ENCODE data around the gene TUFT1. TPM values are rescaled to one million over a fixed set of nuclear protein-coding genes. Genes with fewer than 3 reads are reported as not detected.

TUFT1 gene
- total RNA-seq, 1 donor from 2014 or later: 3.6 TPM

DNA sequence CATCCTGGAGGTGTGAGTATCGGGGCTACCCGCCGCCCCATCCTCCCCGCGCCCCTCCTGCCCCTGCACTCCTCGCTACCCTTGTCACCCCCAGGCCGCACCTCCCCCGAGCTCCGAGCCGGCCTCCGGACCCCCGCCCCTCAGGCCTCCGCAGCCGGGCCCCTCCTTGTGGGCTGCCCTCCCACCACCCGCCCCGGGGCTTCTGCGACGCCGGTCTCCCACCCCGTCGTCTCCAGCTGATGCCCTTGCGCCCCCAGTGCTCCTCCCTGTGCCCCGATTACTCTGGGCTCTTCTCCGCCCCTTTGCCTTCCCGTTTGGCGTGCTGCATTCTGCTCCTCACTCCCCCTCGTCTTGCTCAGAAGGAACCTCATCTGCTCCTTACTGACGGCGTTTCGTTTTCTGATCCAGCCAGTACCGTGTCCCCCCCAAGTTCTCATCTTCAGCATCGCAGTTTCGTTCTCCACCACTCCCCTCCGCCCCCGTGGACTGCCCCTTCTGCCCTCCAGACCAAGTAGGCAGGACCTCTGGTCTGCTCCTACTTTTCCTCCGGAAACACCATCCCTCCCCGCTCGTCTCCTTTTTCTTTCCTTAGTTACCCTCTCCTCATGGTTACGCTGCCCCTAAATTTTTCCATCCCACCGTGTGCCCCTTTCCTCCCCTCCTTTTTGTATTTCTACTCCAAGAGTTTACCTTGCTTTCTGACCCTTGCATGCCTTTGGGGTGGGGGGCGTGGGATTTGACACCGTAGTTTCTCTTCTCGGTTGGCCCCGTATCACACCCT, 72.6 kb downstream of the TUFT1 start:
- TF ChIP-seq, protein P1, sequence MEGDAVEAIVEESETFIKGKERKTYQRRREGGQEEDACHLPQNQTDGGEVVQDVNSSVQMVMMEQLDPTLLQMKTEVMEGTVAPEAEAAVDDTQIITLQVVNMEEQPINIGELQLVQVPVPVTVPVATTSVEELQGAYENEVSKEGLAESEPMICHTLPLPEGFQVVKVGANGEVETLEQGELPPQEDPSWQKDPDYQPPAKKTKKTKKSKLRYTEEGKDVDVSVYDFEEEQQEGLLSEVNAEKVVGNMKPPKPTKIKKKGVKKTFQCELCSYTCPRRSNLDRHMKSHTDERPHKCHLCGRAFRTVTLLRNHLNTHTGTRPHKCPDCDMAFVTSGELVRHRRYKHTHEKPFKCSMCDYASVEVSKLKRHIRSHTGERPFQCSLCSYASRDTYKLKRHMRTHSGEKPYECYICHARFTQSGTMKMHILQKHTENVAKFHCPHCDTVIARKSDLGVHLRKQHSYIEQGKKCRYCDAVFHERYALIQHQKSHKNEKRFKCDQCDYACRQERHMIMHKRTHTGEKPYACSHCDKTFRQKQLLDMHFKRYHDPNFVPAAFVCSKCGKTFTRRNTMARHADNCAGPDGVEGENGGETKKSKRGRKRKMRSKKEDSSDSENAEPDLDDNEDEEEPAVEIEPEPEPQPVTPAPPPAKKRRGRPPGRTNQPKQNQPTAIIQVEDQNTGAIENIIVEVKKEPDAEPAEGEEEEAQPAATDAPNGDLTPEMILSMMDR (IDR thresholded peaks at IDR 0.05; ENCODE audit: borderline replicate concordance): no peak
- intact Hi-C loops (cut with micrococcal nuclease): no loop called here
- H3K27ac ChIP-seq (replicated peaks): peak overlapping the region; percentile 94
- DNase-seq: peak; percentile 22
- no peaks in the 10 kb centered on the region for H3K9me3 ChIP-seq (replicated peaks)
- peak overlapping the region; percentile 99 for H3K4me3 ChIP-seq
- peaks cover 37% of the 10 kb centered on the region for H3K4me1 ChIP-seq
- no peaks in the 10 kb centered on the region for H3K27me3 ChIP-seq (ENCODE audit: low read depth)
- H3K36me3 ChIP-seq: no peaks in the 10 kb centered on the region

GRCh38 chr1:151613282-151613780, 73.2 kb downstream of the TUFT1 start:
- intact Hi-C loops (cut with micrococcal nuclease): no loop called here
- H3K27ac ChIP-seq (replicated peaks): peak overlapping the region; percentile 94
- peak overlapping the region; percentile 99 for H3K4me3 ChIP-seq
- H3K27me3 ChIP-seq (ENCODE audit: low read depth): no peaks in the 10 kb centered on the region
- no peak for DNase-seq
- no peaks in the 10 kb centered on the region for H3K36me3 ChIP-seq
- H3K9me3 ChIP-seq (replicated peaks): no peaks in the 10 kb centered on the region
- TF ChIP-seq, protein P1 (IDR thresholded peaks at IDR 0.05; ENCODE audit: borderline replicate concordance): no peak
- H3K4me1 ChIP-seq: peaks cover 37% of the 10 kb centered on the region

DNA sequence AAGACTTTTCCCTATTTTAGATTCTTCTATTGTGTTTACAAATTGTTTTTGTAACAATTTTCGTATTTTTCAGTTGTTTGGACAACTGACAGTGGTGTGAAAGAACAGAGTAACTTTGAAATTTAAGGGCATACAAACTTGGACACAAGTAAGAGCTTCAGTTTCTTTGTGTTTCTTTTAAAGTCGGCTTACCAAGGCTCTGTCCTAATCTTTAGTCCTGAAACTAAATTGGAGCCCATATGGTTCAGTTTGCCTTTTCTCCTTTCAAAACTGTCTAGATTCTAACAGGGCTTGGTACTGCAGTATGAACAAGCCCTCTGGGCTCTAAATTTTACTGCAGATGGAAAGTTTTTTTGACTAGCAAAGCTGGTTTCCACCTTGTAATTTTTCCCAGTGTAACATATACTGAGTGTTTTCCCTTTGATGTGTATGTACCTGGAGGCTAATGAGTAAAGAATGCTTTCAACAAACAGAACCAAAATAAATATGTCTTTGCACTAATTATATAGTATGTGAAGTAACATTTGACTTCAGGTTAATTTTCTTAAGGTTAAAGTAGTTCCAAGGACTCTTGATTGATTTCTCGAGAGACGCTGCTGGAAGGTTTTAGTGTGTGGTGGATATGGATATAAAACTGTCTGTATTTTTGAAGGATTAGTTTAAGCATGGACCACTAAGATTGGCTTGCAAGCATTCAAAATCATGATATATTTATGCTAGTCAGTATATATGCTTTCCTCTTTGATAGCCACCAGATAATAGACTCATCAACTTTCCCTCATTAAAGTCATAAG, 75.8 kb downstream of the TUFT1 start:
- Histone ChIP-seq H3K4me3 (no peak overlapping the region), H3K9me3 (replicated peaks) (no peaks in the 10 kb centered on the region), H3K36me3 (no peaks in the 10 kb centered on the region), H3K27ac (replicated peaks) (no peak overlapping the region), H3K27me3 (ENCODE audit: low read depth) (no peaks in the 10 kb centered on the region), H3K4me1 (peaks cover 57% of the 10 kb centered on the region)
- TF ChIP-seq, protein P1 (IDR thresholded peaks at IDR 0.05; ENCODE audit: borderline replicate concordance): no peak
- intact Hi-C loops (cut with micrococcal nuclease): no loop called here
- no peak for DNase-seq

DNA sequence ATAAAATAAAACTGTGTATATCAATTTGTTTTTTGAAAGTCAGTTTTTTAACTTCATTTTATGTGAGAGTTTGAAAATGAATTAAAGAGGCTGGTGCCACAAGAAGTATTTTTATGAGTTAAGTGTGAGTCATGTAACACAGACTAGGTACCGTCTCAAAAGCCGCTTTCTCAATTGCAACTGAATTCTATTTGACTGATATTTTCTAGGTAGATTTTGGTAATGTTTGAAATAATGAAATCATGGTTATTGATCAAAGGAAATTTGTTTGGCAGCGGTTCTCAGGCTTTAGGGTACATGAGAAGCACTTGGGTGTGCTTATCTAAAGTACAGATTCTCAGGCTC, 76.4 kb downstream of the TUFT1 start:
- Histone ChIP-seq H3K4me3 (no peak overlapping the region), H3K4me1 (peaks cover 59% of the 10 kb centered on the region), H3K27me3 (ENCODE audit: low read depth) (no peaks in the 10 kb centered on the region), H3K36me3 (no peaks in the 10 kb centered on the region), H3K27ac (replicated peaks) (no peak overlapping the region), H3K9me3 (replicated peaks) (no peaks in the 10 kb centered on the region)
- no peak for DNase-seq
- intact Hi-C loops (cut with micrococcal nuclease): no loop called here
- TF ChIP-seq, protein P1 (IDR thresholded peaks at IDR 0.05; ENCODE audit: borderline replicate concordance): no peak

GRCh38 chr1:151618003-151618402, 77.9 kb downstream of the TUFT1 start:
- TF ChIP-seq, protein P1 (IDR thresholded peaks at IDR 0.05; ENCODE audit: borderline replicate concordance): no peak
- intact Hi-C loops (cut with micrococcal nuclease): no loop called here
- H3K9me3 ChIP-seq (replicated peaks): no peaks in the 10 kb centered on the region
- H3K4me1 ChIP-seq: peaks cover 54% of the 10 kb centered on the region
- H3K4me3 ChIP-seq: no peak overlapping the region
- DNase-seq: no peak
- no peaks in the 10 kb centered on the region for H3K27me3 ChIP-seq (ENCODE audit: low read depth)
- no peak overlapping the region for H3K27ac ChIP-seq (replicated peaks)
- no peaks in the 10 kb centered on the region for H3K36me3 ChIP-seq
